GM23338 (cell line): ENCODE measurements around the gene COQ10B.

Source experiments
- EZH2 ChIP-seq: fragments of 200-600 bp; sonication (generic); IDR thresholded peaks from one replicate; pipeline ENCODE4 v1.8.0; 2017; ENCODE audit warnings: antibody characterized with exemption, mild to moderate bottlenecking, low read depth; ENCODE audit not compliant: unreplicated experiment
- EZH2phosphoT487 ChIP-seq: fragments of 200-600 bp; sonication (generic); IDR thresholded peaks from one replicate; pipeline ENCODE4 v1.8.1; 2018; ENCODE audit warnings: antibody characterized with exemption; ENCODE audit not compliant: unreplicated experiment
- TF ChIP-seq, protein P1 (sequence below), 2 experiments: fragments of 200-600 bp in 1 of 2; sonication (generic) in 1 of 2; conservative IDR thresholded peaks; 2 replicates each; pipeline versions ENCODE4 v1.5.1 to v1.6.1; 2016 to 2017; ENCODE audit warnings: antibody characterized with exemption in 2 of 2, low read depth in 2 of 2, mild to moderate bottlenecking in 2 of 2, moderate library complexity in 1 of 2

DNA sequence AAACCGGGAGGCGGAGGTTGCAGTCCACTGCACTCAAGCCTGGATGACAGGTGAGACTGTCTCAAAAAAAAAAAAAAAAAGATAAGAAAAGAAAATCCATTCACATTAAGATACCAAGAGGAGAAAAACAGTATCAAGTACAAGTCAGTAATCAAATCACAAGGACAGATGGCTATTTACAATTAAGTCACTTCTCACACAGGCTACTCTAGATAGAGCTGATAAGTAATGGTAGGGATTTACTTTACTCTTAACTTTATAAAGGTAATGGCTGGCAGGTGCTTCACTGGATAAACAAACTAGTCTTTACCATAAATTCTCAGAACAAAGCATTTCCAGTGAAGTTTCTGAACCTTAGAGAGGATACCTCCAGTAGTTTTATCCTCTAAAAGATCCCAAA lies 30.0 kb upstream of the COQ10B start:
- TF ChIP-seq EZH2 (no peak), EZH2phosphoT487 (no peak)
- TF ChIP-seq, protein P1, sequence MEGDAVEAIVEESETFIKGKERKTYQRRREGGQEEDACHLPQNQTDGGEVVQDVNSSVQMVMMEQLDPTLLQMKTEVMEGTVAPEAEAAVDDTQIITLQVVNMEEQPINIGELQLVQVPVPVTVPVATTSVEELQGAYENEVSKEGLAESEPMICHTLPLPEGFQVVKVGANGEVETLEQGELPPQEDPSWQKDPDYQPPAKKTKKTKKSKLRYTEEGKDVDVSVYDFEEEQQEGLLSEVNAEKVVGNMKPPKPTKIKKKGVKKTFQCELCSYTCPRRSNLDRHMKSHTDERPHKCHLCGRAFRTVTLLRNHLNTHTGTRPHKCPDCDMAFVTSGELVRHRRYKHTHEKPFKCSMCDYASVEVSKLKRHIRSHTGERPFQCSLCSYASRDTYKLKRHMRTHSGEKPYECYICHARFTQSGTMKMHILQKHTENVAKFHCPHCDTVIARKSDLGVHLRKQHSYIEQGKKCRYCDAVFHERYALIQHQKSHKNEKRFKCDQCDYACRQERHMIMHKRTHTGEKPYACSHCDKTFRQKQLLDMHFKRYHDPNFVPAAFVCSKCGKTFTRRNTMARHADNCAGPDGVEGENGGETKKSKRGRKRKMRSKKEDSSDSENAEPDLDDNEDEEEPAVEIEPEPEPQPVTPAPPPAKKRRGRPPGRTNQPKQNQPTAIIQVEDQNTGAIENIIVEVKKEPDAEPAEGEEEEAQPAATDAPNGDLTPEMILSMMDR (conservative IDR thresholded peaks at IDR 0.05; ENCODE audit: low read depth in 2 of 2), result no peak
